Skin of body (tissue), 2 donors: ENCODE measurements around the gene NOTUM. TPM values are rescaled to one million over a fixed set of nuclear protein-coding genes. Genes with fewer than 3 reads are reported as not detected.

Source experiments
- DNase-seq: peaks from one replicate; lab custom pipeline; 2025; lab: John Stamatoyannopoulos, UW
- total RNA-seq: library from RNA; depleted of rRNA; stranded (reverse); fragments of >200 nt; gene quantifications from one replicate; pipeline ENCODE4 v1.2.3, GENCODE V29; 2014

NOTUM gene
- total RNA-seq, 1 donor from 2014 or later, result 1.7 TPM

DNA sequence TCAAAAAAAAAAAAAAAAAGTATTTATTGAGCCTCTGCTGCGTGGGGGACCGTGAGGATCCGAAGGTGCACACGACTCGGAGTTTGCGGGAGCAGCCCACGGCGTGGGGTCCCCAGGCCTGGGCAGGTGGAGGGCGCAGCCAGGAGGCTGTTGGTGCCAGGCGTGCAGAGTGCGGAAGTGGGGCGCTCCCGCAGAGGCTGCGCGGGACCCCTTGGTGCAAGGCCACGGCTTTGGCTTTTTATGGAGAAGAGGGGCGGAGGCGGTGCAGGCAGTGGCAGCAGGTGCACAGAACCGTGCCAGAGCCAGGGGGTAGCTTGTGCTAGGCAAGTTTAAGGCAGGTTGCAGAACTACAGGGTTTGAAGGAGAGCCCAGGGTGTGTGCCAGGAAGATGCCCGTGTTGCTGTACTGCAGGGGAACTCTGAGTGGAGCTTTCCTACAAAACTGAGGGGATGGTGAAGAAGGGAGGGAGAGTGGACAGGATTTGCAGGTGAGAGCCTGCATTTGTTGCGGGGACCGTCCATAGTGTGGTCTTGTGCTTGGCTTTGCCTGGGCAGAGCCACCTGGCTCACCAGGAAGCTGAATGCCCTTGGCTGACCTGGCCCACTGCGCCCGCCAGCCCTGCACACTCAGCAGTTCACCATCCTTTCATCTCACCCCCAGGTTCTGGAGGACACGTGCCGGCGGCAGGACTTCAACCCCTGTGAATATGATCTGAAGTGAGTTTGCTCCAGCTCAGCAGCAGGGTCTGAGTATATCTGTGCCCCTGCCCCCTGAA, 17.7 kb upstream of the NOTUM start:
- no peak for DNase-seq

DNA sequence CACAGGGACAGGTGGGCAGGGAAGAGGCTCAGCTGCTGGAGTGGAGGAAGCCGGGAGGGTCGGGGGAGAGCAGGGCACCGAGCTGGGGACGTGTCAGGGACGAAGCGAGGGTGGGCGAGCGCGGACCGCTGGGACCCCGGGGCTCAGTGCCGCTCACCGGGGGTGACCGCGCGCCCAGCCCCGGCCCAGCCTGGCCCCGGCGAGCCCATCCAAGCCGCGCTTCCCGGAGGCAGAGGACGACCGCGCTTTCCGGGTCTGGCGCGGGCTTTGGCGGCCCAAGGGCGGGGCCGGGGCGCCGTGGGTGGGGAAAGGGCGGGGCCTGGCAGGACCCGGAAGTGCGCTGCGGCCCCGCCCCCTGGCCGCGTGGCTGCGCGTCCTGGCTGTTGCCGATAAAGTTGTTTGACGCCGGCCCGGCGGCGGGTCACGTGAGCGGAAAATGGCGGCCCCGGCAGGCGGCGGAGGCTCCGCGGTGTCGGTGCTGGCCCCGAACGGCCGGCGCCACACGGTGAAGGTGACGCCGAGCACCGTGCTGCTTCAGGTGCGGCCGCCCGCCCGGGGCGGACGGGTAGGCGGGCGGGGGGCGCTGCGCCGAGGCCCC, 16.3 kb upstream of the NOTUM start, which contains the start of gene ASPSCR1:
Gene ASPSCR1, plus strand, starts transcription at position 419 of the 598 bp plus-strand sequence. Its CDS starts 18 bp downstream, at position 437.
- DNase-seq, result peak; percentile 94

DNA sequence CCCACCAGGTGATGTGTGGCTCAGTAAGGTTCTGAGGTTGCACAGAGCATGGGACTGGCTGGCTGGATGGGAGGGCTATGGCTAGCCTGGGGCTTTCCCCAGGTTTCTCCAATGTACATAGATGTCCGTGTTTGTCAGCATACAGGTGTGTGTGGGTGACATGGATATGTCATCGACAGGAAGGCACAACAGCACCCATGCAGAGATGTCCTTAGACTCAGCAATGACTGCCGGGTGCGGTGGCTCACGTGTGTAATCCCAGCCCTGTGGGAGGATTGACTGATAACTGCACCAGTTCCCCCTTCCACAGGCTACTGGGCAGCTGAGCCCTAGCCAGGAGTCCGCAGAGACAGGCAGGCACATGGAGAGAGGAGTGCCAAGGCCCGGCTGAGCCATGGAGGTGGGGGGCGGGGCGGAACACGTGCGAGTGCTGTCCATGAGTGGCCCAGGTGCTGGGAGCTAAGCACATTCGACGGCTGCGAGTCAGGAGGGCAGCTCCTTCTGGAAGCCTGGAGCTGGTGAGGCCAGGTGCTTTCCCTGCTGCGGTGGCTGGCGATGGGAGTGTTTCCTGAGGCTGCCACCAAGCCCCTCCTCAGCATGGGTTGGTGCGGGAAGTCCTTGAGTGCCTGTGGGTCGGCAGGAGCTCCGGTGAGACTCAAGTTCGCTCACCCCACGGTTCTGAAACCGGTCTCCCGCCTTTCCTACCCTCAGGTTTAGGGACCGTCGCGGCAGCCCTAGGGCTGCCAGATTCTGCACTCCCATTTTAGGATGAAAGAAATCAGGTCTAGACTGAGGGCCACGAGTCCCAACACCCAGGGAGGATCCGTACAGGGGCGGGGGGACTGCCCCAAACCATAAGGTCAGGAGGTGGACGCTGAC, 15.6 kb upstream of the NOTUM start:
- DNase-seq, result no peak

DNA sequence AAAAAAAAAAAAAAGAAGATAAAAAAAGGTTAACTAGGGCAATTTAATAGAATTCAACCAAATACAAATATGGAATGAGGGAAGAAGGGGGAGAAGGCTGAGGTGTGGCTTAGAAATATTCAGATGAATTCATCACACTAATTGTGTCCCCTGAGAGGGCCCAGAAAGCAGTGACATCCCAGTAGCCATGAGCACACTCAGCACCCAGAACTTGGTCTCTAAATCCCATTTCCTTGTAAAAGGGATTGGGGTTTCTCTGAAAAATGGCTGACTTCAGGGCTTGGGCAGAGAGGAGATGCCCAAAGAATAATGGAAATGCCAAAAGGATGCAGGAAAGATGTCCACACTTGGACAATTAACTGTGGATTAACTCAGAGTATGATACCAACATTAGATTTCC, 12.4 kb upstream of the NOTUM start:
- DNase-seq, result no peak

DNA sequence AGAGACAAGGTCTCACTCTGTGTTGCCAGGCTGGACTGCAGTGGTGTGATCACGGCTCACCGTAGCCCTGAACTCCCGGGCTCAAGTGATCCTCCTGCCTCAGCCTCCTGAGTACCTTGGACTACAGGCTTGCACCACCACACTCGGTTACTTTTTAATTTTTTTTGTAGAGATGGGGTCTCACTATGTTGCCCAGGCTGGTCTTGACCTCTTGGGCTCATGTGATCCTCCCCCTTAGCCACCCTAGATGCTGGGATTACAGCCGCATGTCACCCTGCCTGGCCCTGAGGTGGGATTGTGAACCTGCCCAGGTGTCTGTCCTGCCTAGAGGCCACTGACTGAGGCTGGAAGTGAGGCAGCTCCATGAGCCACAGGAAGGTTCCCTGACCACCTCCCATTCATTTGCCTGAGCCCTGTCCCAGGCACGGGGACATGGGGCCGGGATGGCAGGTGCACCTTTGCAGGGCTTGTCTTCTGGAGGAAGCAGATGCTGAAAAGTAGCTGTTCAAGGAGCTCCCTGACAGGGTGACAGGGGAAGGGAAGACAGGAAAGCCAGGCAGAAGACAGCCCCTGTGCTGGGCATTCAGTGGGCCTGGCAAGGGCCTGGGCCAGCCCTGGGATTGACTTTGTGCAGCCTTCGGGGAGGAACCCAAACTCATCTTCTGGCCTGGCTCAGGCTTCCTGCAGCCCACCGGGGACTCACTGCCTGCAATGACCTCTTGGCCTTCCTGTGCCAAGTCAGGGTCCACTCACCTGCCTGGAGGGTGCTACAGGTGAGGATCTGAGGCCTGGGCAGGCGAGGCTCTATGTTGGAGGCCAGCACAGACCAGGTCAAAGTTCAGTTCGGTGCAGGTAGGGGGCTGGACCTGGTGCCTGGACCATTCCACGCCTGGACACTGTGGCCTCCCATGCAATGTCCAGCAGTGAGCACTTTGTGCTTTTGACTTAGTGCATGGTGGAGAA, 8.1 kb upstream of the NOTUM start:
- no peak for DNase-seq

DNA sequence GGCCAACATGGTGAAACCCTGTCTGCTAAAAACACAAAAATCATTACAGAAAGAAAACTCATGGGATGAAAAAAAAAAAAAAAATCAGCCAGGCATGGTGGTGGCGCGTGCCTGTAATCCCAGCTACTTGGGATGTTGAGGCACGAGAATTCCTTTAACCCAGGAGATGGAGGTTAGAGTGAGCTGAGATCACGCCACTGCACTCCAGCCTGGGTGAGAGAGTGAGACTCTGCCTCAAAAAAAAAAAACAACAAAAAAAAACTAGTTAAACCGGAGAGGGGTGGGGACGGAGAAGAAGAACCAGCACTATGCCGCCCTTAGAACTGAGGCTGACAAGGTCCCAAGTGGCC, 7.4 kb upstream of the NOTUM start:
- DNase-seq, result no peak

DNA sequence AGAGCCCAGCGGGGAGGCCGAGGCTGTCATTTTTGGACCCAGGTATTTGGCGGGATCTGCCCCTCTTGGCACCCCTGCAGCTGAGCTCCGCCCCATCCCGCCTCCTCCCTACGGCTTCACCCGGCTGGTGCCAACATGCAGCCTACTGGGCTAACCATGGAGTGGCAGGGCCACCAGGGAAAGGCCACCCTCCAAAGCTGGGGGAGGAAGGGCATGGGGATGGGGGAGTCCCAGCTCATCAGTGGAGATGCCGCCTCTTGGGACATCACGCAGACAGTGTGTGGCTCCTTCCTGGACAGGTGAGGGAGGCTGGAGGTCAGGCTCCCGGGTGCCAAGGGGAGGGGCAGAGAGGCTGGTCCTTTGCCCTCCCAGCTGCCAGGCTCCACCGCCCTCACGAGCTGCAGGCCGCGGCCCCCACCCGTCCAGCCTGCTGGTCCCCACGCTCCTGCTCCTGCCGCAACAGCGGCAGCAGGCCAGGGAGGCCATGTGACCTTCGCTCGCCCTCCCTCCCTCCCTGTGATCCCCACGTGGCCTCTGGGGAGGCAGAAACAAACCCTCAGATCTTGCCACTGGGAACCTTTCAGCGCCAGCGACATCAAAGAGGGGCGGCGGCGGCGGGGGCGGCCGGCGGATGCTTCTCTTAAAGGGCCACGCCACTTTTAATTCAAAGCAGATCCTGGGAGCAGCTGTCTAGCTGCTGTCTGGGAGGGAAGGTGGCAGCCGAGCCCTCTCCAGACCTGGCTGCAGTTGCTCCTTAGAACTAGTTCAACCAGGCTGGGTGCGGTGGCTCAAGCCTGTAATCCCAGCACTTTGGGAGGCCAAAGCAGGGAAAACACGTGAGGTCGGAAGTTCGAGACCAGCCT, 6.8 kb upstream of the NOTUM start:
- peak; percentile 53 for DNase-seq

DNA sequence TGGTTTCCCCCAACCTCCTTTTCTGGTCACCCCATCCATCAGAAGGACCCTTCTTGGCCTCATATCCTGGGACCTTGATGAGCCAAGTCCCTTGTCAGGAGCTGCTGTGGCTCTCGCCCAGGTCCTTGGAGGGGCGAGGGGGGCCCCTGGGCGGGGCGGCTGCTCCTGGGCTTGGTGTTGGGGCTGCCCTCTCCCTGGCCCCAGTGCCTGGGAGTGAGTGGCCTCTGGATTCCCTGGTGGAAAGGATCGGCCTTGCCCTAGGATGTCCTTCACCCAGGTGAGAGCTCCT, 6.2 kb upstream of the NOTUM start:
- no peak for DNase-seq

DNA sequence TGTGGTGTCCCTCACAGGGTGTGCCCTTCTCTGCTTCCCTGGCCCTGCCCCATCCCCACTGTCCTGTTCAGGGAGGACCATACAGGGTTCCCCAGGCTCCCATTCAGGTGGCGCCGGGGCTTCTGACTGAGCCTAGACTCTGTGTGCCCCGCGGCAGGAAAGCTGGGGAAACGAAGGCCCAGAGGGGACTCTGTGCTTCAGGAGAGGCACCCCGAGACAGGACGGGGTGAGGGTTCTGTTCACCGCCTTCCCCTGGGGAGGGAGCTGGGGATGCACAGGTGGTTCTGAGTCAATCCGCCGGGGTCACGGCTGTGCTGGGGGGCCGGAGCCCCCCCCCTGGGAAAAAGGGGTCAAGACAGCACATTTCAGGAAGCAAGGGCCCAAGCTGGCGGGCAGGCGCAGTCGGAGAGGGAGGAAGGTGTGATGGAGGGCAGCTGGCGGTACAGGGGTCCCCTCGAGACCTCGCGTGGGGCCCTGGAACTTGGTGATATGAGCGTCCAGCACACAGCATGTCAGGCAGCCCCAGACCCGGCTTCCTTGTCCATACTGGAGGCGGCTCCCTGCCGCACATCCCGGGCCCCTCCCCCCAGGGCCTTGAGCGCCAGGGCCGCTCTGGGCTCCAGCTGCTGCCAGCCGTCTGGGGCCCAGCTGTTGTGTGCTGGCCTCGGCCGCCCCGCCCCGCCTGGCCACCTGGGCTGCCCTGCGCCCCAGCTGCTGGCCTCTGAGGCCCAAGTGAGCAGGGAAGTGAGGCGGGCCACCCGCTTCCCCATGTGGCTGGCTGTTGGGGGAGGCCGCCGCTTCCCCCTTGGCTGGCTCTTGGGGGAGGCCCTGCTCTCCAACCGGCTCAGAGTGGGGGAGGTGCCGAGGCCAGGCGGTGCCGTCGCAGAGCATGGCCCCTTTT, 5.6 kb upstream of the NOTUM start:
- peak; percentile 33 for DNase-seq

DNA sequence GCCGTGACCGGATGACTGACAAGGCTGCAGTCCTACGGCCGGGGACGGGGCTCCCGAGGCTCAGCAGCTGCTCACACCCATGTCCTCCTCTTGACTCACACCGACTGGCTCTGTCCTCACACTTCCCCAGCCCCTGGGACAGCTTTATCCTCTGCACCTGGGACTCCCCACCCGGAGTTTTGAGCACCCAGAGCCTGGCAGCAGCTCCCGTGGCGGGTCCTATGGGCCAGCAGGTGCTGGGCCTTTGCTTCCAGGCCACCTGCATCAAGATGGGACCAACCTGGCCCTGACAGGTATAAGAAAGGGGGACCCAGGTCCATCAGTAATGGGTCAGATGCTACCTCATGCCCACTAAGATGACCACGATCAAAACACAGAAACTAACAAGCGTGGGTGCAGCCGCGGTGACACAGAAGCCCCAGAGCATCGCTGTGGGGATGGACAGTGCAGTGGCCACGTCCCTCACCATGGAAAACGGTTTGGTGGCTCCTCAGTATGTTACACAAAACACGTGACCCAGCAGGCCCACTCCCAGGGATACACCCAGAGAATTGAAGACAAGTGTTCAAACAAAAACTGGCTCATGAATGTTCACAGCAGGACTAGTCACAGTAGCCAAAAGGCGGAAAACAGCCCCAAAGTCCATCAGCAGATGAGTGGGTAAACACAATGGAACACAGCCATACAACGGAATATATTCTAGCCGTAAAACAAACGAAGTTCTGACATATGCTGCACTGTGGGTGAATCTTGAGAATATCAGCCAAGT, 3.3 kb upstream of the NOTUM start:
- DNase-seq, result no peak

DNA sequence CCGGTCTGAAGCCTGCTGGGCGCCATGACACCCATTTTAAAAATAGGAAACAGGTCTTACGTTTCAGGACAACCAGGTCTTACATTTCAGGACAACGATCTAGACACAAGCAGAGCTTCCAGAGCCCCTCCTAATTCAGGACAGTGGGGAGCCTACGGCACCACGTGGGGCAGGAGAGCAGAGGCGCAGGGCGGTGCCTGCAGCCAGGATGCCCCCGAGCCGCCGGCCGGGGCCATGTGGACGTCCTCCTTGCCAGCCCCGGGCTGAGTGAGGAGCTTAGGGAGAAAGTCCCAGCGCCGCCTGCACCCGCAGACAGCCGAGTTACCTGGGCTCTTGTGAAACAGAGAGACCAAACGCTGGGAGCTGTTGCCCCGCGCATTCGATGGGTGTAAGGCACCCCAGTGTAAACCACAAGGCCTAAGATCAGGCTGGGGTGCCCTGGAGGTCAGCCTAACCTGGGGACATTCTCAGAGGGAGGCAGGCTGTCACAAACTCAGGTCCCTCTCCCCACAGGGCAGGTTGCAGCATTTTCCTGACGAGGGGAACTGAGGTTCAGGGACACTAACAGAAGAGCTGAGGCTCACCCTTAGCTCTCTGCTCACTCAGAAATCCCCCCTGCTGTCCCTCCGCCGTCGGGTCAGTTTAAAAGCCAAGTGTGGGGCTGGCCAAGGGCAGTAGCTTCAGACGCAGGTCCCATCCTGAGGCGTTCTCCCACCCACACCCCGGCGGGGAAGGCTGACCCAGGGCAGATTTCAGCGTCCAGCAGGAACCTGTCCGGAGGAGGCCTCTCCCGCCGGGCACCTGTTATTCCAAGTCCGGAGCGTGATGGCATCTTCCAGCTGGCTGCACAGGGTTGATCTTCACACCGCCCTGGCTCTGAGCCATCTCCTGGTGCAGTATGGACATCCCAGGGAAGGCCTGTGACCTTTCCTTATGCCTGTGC, 1.8 kb upstream of the NOTUM start:
- no peak for DNase-seq

DNA sequence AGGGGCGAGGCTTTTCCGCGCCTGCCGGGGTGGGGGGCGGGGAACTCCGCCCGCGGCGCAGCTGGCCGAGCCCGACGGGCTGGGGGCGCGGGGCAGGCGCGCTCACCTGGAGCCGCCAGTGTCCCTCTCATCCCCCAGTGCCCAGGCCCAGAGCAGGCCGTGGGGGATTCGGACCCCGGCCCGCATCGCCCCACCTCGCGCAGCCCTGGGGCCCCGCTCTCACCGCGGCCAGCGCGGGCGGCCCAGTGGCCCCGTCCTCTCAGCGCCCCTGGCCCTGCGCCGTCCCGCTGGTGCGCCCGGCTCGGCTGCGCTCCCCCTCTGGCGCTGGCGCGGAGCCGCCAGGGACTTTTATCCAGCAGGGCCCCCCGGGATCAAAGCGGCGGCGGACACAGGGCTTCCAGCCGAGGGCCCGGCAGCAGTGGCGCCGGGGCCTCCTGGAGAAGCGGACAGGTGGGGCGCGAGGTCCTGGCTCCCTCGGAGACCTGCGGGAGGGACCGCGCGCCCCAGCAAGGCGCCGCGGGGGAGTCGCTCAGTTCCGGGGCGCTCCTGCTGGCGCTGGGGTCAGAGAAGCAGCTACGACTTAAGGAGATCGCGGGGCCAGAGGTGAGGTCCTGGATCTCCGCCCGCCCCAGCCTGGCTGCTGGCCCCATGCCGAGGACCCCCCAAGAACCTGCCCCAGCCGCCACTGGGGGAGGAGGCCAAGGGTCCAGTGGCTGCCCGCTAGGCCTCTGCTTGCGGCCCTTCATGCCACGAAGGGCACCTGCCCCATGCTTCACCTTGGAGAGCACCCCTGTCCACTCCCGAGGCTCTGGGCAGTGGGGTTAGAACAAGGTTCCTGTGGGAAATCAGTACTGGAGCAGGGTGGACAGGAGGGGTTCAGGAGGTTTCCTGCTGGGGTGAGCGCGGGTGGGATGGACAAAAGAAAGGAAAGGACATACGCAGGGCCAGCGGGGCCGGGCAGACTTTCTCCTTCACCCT, 823 bp upstream of the NOTUM start:
- DNase-seq, result no peak

DNA sequence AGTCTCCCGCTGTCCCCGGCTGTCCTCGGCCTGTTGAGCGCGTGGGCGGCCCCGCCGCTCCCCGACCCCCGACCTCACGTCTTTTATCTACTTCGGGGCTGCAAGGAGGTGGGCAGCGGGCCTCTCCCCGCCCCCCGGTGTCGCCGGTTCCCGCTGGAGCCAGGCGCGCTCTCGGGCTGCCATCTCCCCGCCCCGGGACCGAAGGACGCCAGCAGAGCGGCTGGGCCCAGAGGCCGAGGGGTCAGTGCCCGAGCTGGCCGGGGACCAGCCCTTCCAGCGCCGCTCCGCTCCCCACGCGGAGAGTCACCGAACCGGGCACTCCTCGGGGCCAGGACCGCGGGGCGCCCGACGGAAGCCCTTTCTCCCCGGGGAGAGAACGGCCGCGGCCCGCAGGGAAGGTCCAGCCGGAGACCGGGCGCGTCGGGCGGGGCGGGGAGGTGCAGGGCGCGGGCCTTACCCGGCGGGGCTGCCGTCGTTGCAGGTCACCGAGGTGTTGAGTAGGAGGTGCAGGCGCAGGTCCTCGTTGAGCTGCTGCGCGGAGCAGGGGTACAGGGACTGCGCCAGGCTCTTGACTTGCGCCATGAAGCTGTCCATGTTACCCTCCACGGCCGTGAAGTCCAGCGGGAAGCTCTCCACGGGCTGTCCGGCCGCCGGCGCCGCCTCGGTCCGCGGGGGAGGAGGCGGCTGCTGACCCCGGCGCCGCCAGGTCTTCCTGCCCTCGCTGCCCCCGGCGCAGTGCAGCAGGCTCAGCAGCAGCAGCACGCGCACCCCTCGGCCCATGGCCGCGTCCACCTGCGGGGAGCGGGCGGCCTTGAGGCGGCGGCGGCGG, 643 bp downstream of the NOTUM start:
- no peak for DNase-seq

DNA sequence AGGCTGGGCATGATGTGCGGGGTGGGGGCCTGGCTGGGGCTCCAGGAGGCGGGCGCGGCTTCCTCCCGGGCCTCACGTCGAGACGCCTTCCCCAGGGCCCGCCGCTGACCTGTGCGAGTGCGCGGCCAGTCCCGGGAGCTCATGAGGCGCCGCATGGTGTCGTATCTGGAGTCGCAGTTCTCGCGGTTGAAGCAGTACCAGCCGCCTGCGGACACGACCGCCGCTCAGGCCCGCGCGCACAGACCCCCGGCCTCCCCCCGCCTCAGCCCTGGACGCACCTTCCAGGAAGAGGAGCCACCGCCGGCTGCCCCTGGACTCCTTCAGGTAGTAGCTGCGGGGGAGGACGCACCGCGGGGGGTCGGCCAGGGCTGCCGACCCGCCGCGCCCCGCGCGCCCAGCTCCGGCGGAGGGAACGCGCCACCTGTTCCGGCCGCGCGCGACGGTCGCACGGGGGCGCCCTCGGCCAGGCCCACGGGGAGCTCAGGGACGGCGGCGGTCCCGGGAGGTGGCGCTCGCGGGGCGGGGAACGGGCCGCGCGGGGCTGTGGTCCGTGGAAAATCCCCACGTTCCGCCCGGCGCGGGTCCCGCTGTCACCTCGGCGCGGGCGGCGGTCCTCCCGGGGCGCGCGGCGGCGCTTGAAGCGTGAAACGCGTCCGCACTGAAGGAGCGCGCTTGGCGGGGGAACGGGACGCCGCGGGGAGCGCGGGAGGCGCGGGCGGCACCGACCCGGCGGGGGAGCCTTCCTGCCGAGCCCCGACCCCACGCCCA, 1.4 kb downstream of the NOTUM start:
- DNase-seq, result no peak
